ENCODE results near the gene CLCN3. TPM values are rescaled to one million over a fixed set of nuclear protein-coding genes. Genes with fewer than 3 reads are reported as not detected.

Gene CLCN3
- total RNA-seq, 1 donor from 2014 or later: 58.1 TPM

GRCh38 chr4:169659716-169660670 lies 39.6 kb downstream of the CLCN3 start:
- no peak for TF ChIP-seq CTCF (IDR thresholded peaks at IDR 0.05; ENCODE audit: partially characterized antibody, unreplicated experiment)
- peak overlapping the region; percentile 100 for H3K27ac Mint-ChIP-seq (ENCODE audit: unreplicated experiment)
- H3K4me1 Mint-ChIP-seq (ENCODE audit: low read depth, unreplicated experiment): peaks cover 7% of the 10 kb centered on the region

GRCh38 chr4:169660929-169661328 lies 40.6 kb downstream of the CLCN3 start:
- no peak for DNase-seq
- Mint-ChIP-seq H3K4me3 (ENCODE audit: unreplicated experiment) (peak overlapping the region; percentile 96), H3K9me3 (ENCODE audit: unreplicated experiment) (peaks cover 1% of the 10 kb centered on the region), H3K4me1 (ENCODE audit: low read depth, unreplicated experiment) (peaks cover 7% of the 10 kb centered on the region), H3K36me3 (ENCODE audit: unreplicated experiment) (peaks cover under 1% of the 10 kb centered on the region), H3K27me3 (ENCODE audit: unreplicated experiment) (no peaks in the 10 kb centered on the region), H3K27ac (ENCODE audit: unreplicated experiment) (peak overlapping the region; percentile 75)
- TF ChIP-seq CTCF (IDR thresholded peaks at IDR 0.05; ENCODE audit: partially characterized antibody, unreplicated experiment): no peak

More at GRCh38 chr4:169659716-169660670, 39.6 kb downstream of the CLCN3 start:
- H3K36me3 Mint-ChIP-seq (ENCODE audit: unreplicated experiment): no peaks in the 10 kb centered on the region
- peaks cover 1% of the 10 kb centered on the region for H3K9me3 Mint-ChIP-seq (ENCODE audit: unreplicated experiment)
- DNase-seq: peak; percentile 40
- no peaks in the 10 kb centered on the region for H3K27me3 Mint-ChIP-seq (ENCODE audit: unreplicated experiment)
- peak overlapping the region; percentile 96 for H3K4me3 Mint-ChIP-seq (ENCODE audit: unreplicated experiment)

- Mint-ChIP-seq H3K36me3 (ENCODE audit: unreplicated experiment) (peaks cover 8% of the 10 kb centered on the region), H3K4me3 (ENCODE audit: unreplicated experiment) (peak overlapping the region; percentile 59), H3K27ac (ENCODE audit: unreplicated experiment) (no peak overlapping the region), H3K4me1 (ENCODE audit: low read depth, unreplicated experiment) (peaks cover 7% of the 10 kb centered on the region), H3K27me3 (ENCODE audit: unreplicated experiment) (no peaks in the 10 kb centered on the region), H3K9me3 (ENCODE audit: unreplicated experiment) (no peaks in the 10 kb centered on the region)
- DNase-seq: no peak
- TF ChIP-seq CTCF (IDR thresholded peaks at IDR 0.05; ENCODE audit: partially characterized antibody, unreplicated experiment): no peak
Observed at GRCh38 chr4:169661761-169662160, 41.4 kb downstream of the CLCN3 start.

GRCh38 chr4:169662206-169662605 lies 41.8 kb downstream of the CLCN3 start:
- peak overlapping the region; percentile 47 for H3K4me3 Mint-ChIP-seq (ENCODE audit: unreplicated experiment)
- H3K27me3 Mint-ChIP-seq (ENCODE audit: unreplicated experiment): no peaks in the 10 kb centered on the region
- H3K27ac Mint-ChIP-seq (ENCODE audit: unreplicated experiment): no peak overlapping the region
- TF ChIP-seq CTCF (IDR thresholded peaks at IDR 0.05; ENCODE audit: partially characterized antibody, unreplicated experiment): no peak
- peaks cover 7% of the 10 kb centered on the region for H3K4me1 Mint-ChIP-seq (ENCODE audit: low read depth, unreplicated experiment)
- no peak for DNase-seq
- no peaks in the 10 kb centered on the region for H3K9me3 Mint-ChIP-seq (ENCODE audit: unreplicated experiment)
- H3K36me3 Mint-ChIP-seq (ENCODE audit: unreplicated experiment): peaks cover 10% of the 10 kb centered on the region

GRCh38 chr4:169663402-169663801 lies 43.0 kb downstream of the CLCN3 start:
- Mint-ChIP-seq H3K4me3 (ENCODE audit: unreplicated experiment) (no peak overlapping the region), H3K4me1 (ENCODE audit: low read depth, unreplicated experiment) (peaks cover 7% of the 10 kb centered on the region), H3K9me3 (ENCODE audit: unreplicated experiment) (no peaks in the 10 kb centered on the region), H3K36me3 (ENCODE audit: unreplicated experiment) (peaks cover 14% of the 10 kb centered on the region), H3K27ac (ENCODE audit: unreplicated experiment) (no peak overlapping the region), H3K27me3 (ENCODE audit: unreplicated experiment) (no peaks in the 10 kb centered on the region)
- TF ChIP-seq CTCF (IDR thresholded peaks at IDR 0.05; ENCODE audit: partially characterized antibody, unreplicated experiment): no peak
- DNase-seq: no peak

All from glutamatergic neuron (in vitro differentiated cells).